Neuronal stem cell (in vitro differentiated cells): ENCODE results near the gene NECAP2.

ENCODE experiments used
- DNase-seq: peaks from one replicate; pipeline ENCODE4 v3.0.0-alpha.2; 2013; ENCODE audit warnings: low spot score
- H2AFZ ChIP-seq: one replicate; pipeline ENCODE4 v1.6.1; 2013; ENCODE audit warnings: mild to moderate bottlenecking, low read length, inconsistent platforms
- H2AK5ac ChIP-seq: 2 replicates; pipeline ENCODE4 v1.6.1; 2013; ENCODE audit warnings: low read depth, mild to moderate bottlenecking, inconsistent platforms, low read length, moderate library complexity, mixed read lengths
- H2BK120ac ChIP-seq: 2 replicates; pipeline ENCODE4 v1.6.1; 2013; ENCODE audit warnings: low read depth, mild to moderate bottlenecking, inconsistent platforms, low read length, moderate library complexity, mixed read lengths
- H2BK12ac ChIP-seq: one replicate; pipeline ENCODE4 v1.6.1; 2013; ENCODE audit warnings: low read length, inconsistent platforms
- H2BK15ac ChIP-seq: 2 replicates; pipeline ENCODE4 v1.6.1; 2013; ENCODE audit warnings: mild to moderate bottlenecking, low read length, inconsistent platforms, mixed read lengths
- H2BK5ac ChIP-seq: one replicate; pipeline ENCODE4 v1.6.1; 2013; ENCODE audit warnings: inconsistent platforms, mild to moderate bottlenecking, low read length, moderate library complexity
- H3K14ac ChIP-seq: one replicate; pipeline ENCODE4 v1.6.1; 2013; ENCODE audit warnings: low read length, inconsistent platforms
- H3K18ac ChIP-seq: 2 replicates; pipeline ENCODE4 v1.6.1; 2013; ENCODE audit warnings: low read length, inconsistent platforms
- H3K23ac ChIP-seq: 2 replicates; pipeline ENCODE4 v1.6.1; 2013; ENCODE audit warnings: low read depth, mild to moderate bottlenecking, mixed read lengths, low read length, inconsistent platforms; ENCODE audit not compliant: poor library complexity
- H3K27ac ChIP-seq: replicated peaks from 3 replicates; pipeline ENCODE4 v1.5.1; 2013; ENCODE audit warnings: low read length, inconsistent platforms
- H3K27me3 ChIP-seq, 3 experiments: 2 replicates each; pipeline ENCODE4 v1.6.1; 2013; ENCODE audit warnings: low read length in 3 of 3, mild to moderate bottlenecking in 2 of 3, inconsistent platforms in 1 of 3, low read depth in 1 of 3, mixed read lengths in 1 of 3, moderate library complexity in 1 of 3; ENCODE audit not compliant: control insufficient read depth in 3 of 3, insufficient read depth in 3 of 3
- H3K36me3 ChIP-seq, 2 donors: replicated peaks in 1 of 2; 2 replicates each; pipeline ENCODE4 v1.6.1; 2013; ENCODE audit warnings: low read length in 2 of 2; ENCODE audit not compliant: control insufficient read depth in 2 of 2, insufficient read depth in 2 of 2
- H3K4ac ChIP-seq: 2 replicates; pipeline ENCODE4 v1.6.1; 2013; ENCODE audit warnings: inconsistent platforms, mild to moderate bottlenecking, low read length, moderate library complexity
- H3K4me1 ChIP-seq, 2 donors: 1 replicate in 1 of 2; 2 replicates in 1 of 2; pipeline ENCODE4 v1.6.1; 2013; ENCODE audit warnings: low read length in 2 of 2, low read depth in 1 of 2; ENCODE audit not compliant: control insufficient read depth in 2 of 2, insufficient read depth in 1 of 2
- H3K4me2 ChIP-seq: one replicate; pipeline ENCODE4 v1.6.1; 2013; ENCODE audit warnings: mild to moderate bottlenecking, low read length, inconsistent platforms; ENCODE audit not compliant: insufficient read depth, poor library complexity, severe bottlenecking
- H3K4me3 ChIP-seq, 2 donors: 2 replicates each; pipeline ENCODE4 v1.5.1; 2013; ENCODE audit warnings: low read length in 2 of 2, mild to moderate bottlenecking in 2 of 2, inconsistent platforms in 1 of 2, moderate library complexity in 1 of 2
- H3K79me1 ChIP-seq: one replicate; pipeline ENCODE4 v1.6.1; 2013; ENCODE audit warnings: low read depth, mild to moderate bottlenecking, inconsistent platforms, low read length, moderate library complexity
- H3K9ac ChIP-seq: one replicate; pipeline ENCODE4 v1.6.1; 2013; ENCODE audit warnings: mild to moderate bottlenecking, low read depth, low read length, inconsistent platforms; ENCODE audit not compliant: poor library complexity
- H3K9me3 ChIP-seq, 2 donors: replicated peaks in 1 of 2; 2 replicates each; pipeline versions ENCODE3 to v1.6.1; 2013; ENCODE audit warnings: low read length in 2 of 2, mild to moderate bottlenecking in 2 of 2, inconsistent platforms in 1 of 2, low read depth in 1 of 2, mixed read lengths in 1 of 2, moderate library complexity in 1 of 2; ENCODE audit not compliant: control insufficient read depth in 2 of 2, insufficient read depth in 1 of 2
- H4K8ac ChIP-seq: one replicate; pipeline ENCODE4 v1.6.1; 2013; ENCODE audit warnings: low read depth, mild to moderate bottlenecking, inconsistent platforms, low read length, moderate library complexity
- H4K91ac ChIP-seq: one replicate; pipeline ENCODE4 v1.6.1; 2013; ENCODE audit warnings: low read length, low read depth, mild to moderate bottlenecking, inconsistent platforms; ENCODE audit not compliant: poor library complexity
- WGBS, 2 donors: extraction: QIAGEN DNeasy Blood & Tissue Kit; methylation state at CpG; one replicate each; pipeline ENCODE4 v1.1.7; 2013; ENCODE audit warnings: missing lambda C conversion rate in 2 of 2, mixed read lengths in 1 of 2; ENCODE audit not compliant: insufficient read length in 2 of 2, insufficient replicate concordance in 1 of 2; ENCODE audit errors: extremely low coverage in 2 of 2; 5-methylcytosine and 5-hydroxymethylcytosine counted together

Gene NECAP2

GRCh38 chr1:16441282-16441665 is 750 bp downstream of the NECAP2 start:
- peak overlapping the region; percentile 97 for H3K9ac ChIP-seq
- peak overlapping the region; percentile 75 for H3K4me2 ChIP-seq
- peak overlapping the region; percentile 85 to 94 for H3K4me3 ChIP-seq
- H3K23ac ChIP-seq = no peak overlapping the region
- no peak overlapping the region for H3K14ac ChIP-seq
- no peak overlapping the region for H2BK120ac ChIP-seq
- H3K79me1 ChIP-seq = peaks cover 10% of the 10 kb centered on the region
- no peak overlapping the region for H2BK15ac ChIP-seq
- no peaks in the 10 kb centered on the region for H3K27me3 ChIP-seq
- peaks cover 14 to 40% of the 10 kb centered on the region in 2 donors for H3K36me3 ChIP-seq
- no peak overlapping the region for H3K18ac ChIP-seq
- H3K4ac ChIP-seq = no peak overlapping the region
- H3K4me1 ChIP-seq = peaks cover 5 to 6% of the 10 kb centered on the region in 2 donors
- H2BK12ac ChIP-seq = no peak overlapping the region
- H2BK5ac ChIP-seq = peak overlapping the region; percentile 76
- no peak overlapping the region for H3K27ac ChIP-seq
- peak overlapping the region; percentile 96 for H2AFZ ChIP-seq
- no peaks in the 10 kb centered on the region for H3K9me3 ChIP-seq
- no peak overlapping the region for H4K8ac ChIP-seq
- WGBS, 2 donors = no CpG with 5 or more reads among the region's 12 CpGs
- no peak overlapping the region for H4K91ac ChIP-seq
- peak overlapping the region; percentile 99 for H2AK5ac ChIP-seq
- DNase-seq = no peak

GRCh38 chr1:16442265-16442664 is 1.7 kb downstream of the NECAP2 start:
- H3K36me3 ChIP-seq = peaks cover 18 to 47% of the 10 kb centered on the region in 2 donors
- H3K4ac ChIP-seq = no peak overlapping the region
- no peak overlapping the region for H2AK5ac ChIP-seq
- H3K4me3 ChIP-seq = no peak overlapping the region
- no peak overlapping the region for H3K4me2 ChIP-seq
- no peak overlapping the region for H4K91ac ChIP-seq
- H2BK12ac ChIP-seq = no peak overlapping the region
- no peak overlapping the region for H2BK5ac ChIP-seq
- H3K18ac ChIP-seq = no peak overlapping the region
- no peak overlapping the region for H3K27ac ChIP-seq
- H3K23ac ChIP-seq = no peak overlapping the region
- no peak for DNase-seq
- no peak overlapping the region for H3K9ac ChIP-seq
- H4K8ac ChIP-seq = no peak overlapping the region
- no peak overlapping the region for H3K14ac ChIP-seq
- WGBS, 2 donors = no CpG with 5 or more reads among the region's 7 CpGs
- H3K79me1 ChIP-seq = peaks cover 10% of the 10 kb centered on the region
- no peaks in the 10 kb centered on the region for H3K27me3 ChIP-seq
- H2BK120ac ChIP-seq = no peak overlapping the region
- peaks cover 5 to 6% of the 10 kb centered on the region in 2 donors for H3K4me1 ChIP-seq
- H3K9me3 ChIP-seq = no peaks in the 10 kb centered on the region
- no peak overlapping the region for H2BK15ac ChIP-seq
- no peak overlapping the region for H2AFZ ChIP-seq

GRCh38 chr1:16442941-16443340 is 2.4 kb downstream of the NECAP2 start:
- no peak overlapping the region for H4K8ac ChIP-seq
- no peak overlapping the region for H2AFZ ChIP-seq
- no peak overlapping the region for H3K4ac ChIP-seq
- H3K79me1 ChIP-seq = peaks cover 10% of the 10 kb centered on the region
- H2AK5ac ChIP-seq = no peak overlapping the region
- H2BK5ac ChIP-seq = no peak overlapping the region
- H2BK12ac ChIP-seq = no peak overlapping the region
- no peak overlapping the region for H4K91ac ChIP-seq
- no peak overlapping the region for H3K14ac ChIP-seq
- peaks cover 5 to 6% of the 10 kb centered on the region in 2 donors for H3K4me1 ChIP-seq
- no peak overlapping the region for H3K4me3 ChIP-seq
- no peak overlapping the region for H3K27ac ChIP-seq
- H2BK15ac ChIP-seq = no peak overlapping the region
- WGBS, 2 donors = no CpG with 5 or more reads among the region's 2 CpGs
- H3K36me3 ChIP-seq = peaks cover 24 to 54% of the 10 kb centered on the region in 2 donors
- H3K9ac ChIP-seq = no peak overlapping the region
- no peak for DNase-seq
- H3K9me3 ChIP-seq = no peaks in the 10 kb centered on the region
- no peak overlapping the region for H3K18ac ChIP-seq
- no peak overlapping the region for H3K4me2 ChIP-seq
- H3K27me3 ChIP-seq = no peaks in the 10 kb centered on the region
- no peak overlapping the region for H3K23ac ChIP-seq
- H2BK120ac ChIP-seq = no peak overlapping the region

- Histone ChIP-seq H3K4me2 (no peak overlapping the region), H2BK120ac (no peak overlapping the region), H2AK5ac (no peak overlapping the region), H2BK15ac (no peak overlapping the region), H3K9ac (no peak overlapping the region), H3K23ac (no peak overlapping the region), H3K79me1 (peaks cover 10% of the 10 kb centered on the region), H3K14ac (no peak overlapping the region), H3K18ac (no peak overlapping the region), H3K4me1 (peaks cover 5 to 6% of the 10 kb centered on the region in 2 donors), H4K91ac (no peak overlapping the region), H2AFZ (no peak overlapping the region), H3K36me3 (peaks cover 36 to 66% of the 10 kb centered on the region in 2 donors), H3K9me3 (no peaks in the 10 kb centered on the region), H4K8ac (no peak overlapping the region), H2BK12ac (no peak overlapping the region), H3K27ac (no peak overlapping the region), H3K27me3 (no peaks in the 10 kb centered on the region), H2BK5ac (peak overlapping the region; percentile 11), H3K4ac (no peak overlapping the region), H3K4me3 (no peak overlapping the region)
- no CpG with 5 or more reads among the region's 14 CpGs for WGBS, 2 donors
- DNase-seq = no peak
Observed at GRCh38 chr1:16443975-16444770, 3.6 kb downstream of the NECAP2 start.
